OCI-LY3 (cell line): ENCODE data around the gene CCNE1.
"Not testable (repeated sequence)": the region's sequence is repeated elsewhere in the genome, so short reads cannot be mapped to it uniquely, and the experiment has no call there.

Experiments
- H2AFZ ChIP-seq: fragments of 200-600, 300-600 bp; shearing (Covaris generic); 2 replicates; pipeline ENCODE4 v1.6.0; 2014; ENCODE audit warnings: antibody characterized with exemption, low read depth, low read length
- H3K27ac ChIP-seq: fragments of 200-600, 300-600 bp; sonication (generic); 2 replicates; pipeline ENCODE4 v1.5.1; 2014; ENCODE audit warnings: mild to moderate bottlenecking, low read length, moderate library complexity, mixed read lengths
- H3K27me3 ChIP-seq: fragments of 200-600, 300-600 bp; sonication (generic); 2 replicates; pipeline ENCODE4 v1.6.1; 2014; ENCODE audit warnings: low read depth, low read length, mixed read lengths
- H3K36me3 ChIP-seq: fragments of 200-600, 300-600 bp; sonication (generic); replicated peaks from 2 replicates; pipeline ENCODE3; 2014; ENCODE audit warnings: low read depth, low read length, mixed read lengths
- H3K4me1 ChIP-seq: fragments of 300-600, 200-600 bp; sonication (generic); 2 replicates; pipeline ENCODE4 v1.6.1; 2014; ENCODE audit warnings: low read length, mixed read lengths
- H3K4me2 ChIP-seq: fragments of 200-600, 300-600 bp; sonication (generic); 2 replicates; pipeline ENCODE4 v1.6.1; 2014; ENCODE audit warnings: low read length, mixed read lengths
- H3K4me3 ChIP-seq: fragments of 300-600, 200-600 bp; sonication (generic); 2 replicates; pipeline ENCODE4 v1.5.1; 2014; ENCODE audit warnings: antibody characterized with exemption, mild to moderate bottlenecking, low read length, moderate library complexity
- H3K79me2 ChIP-seq: fragments of 300-600, 200-600 bp; shearing (Covaris generic); 2 replicates; pipeline ENCODE4 v1.6.1; 2014; ENCODE audit warnings: mild to moderate bottlenecking, low read length, mixed read lengths
- H3K9ac ChIP-seq: fragments of 300-600, 200-600 bp; shearing (Covaris generic); 2 replicates; pipeline ENCODE4 v1.6.0; 2014; ENCODE audit warnings: mild to moderate bottlenecking, low read length, moderate library complexity
- H3K9me3 ChIP-seq: fragments of 200-600, 300-600 bp; shearing (Covaris generic); 2 replicates; pipeline ENCODE4 v1.6.1; 2014; ENCODE audit warnings: low read length, mixed read lengths; ENCODE audit not compliant: insufficient read depth
- H4K20me1 ChIP-seq: fragments of 200-600, 300-600 bp; sonication (generic); 2 replicates; pipeline ENCODE4 v1.6.1; 2016; ENCODE audit warnings: low read length, mixed read lengths; ENCODE audit not compliant: insufficient read depth
- EZH2phosphoT487 ChIP-seq: fragments of 200-600 bp; shearing (Covaris generic); IDR thresholded peaks from 2 replicates; pipeline ENCODE4 v1.6.1; 2018; ENCODE audit warnings: antibody characterized with exemption, mixed run types, low read depth
- TF ChIP-seq, protein P1 (sequence below): fragments of 200-600, 300-600 bp; sonication (generic); IDR thresholded peaks from 2 replicates; pipeline ENCODE4 v1.5.1; 2014; ENCODE audit warnings: antibody characterized with exemption, low read length, low read depth

The CCNE1 gene

GRCh38 chr19:29800100-29800825 is 11.5 kb upstream of the CCNE1 start:
- no peak overlapping the region for H2AFZ ChIP-seq

GRCh38 chr19:29803951-29804350 is 7.8 kb upstream of the CCNE1 start:
- not testable (repeated sequence) for H3K4me2 ChIP-seq

More at GRCh38 chr19:29800100-29800825, 11.5 kb upstream of the CCNE1 start:
- no peak overlapping the region for H3K9ac ChIP-seq
- H3K27ac ChIP-seq: no peak overlapping the region
- H3K79me2 ChIP-seq: no peaks in the 10 kb centered on the region
- no peak overlapping the region for H3K4me2 ChIP-seq
- H3K4me3 ChIP-seq: no peak overlapping the region
- H3K27me3 ChIP-seq: 0 out of 2 replicates have a peak, but pooled peaks cover 3% of the 10 kb centered on the region
- H3K9me3 ChIP-seq: no peaks in the 10 kb centered on the region
- H3K4me1 ChIP-seq: peaks cover 7% of the 10 kb centered on the region
- no peaks in the 10 kb centered on the region for H3K36me3 ChIP-seq
- no peaks in the 10 kb centered on the region for H4K20me1 ChIP-seq
- TF ChIP-seq, protein P1, sequence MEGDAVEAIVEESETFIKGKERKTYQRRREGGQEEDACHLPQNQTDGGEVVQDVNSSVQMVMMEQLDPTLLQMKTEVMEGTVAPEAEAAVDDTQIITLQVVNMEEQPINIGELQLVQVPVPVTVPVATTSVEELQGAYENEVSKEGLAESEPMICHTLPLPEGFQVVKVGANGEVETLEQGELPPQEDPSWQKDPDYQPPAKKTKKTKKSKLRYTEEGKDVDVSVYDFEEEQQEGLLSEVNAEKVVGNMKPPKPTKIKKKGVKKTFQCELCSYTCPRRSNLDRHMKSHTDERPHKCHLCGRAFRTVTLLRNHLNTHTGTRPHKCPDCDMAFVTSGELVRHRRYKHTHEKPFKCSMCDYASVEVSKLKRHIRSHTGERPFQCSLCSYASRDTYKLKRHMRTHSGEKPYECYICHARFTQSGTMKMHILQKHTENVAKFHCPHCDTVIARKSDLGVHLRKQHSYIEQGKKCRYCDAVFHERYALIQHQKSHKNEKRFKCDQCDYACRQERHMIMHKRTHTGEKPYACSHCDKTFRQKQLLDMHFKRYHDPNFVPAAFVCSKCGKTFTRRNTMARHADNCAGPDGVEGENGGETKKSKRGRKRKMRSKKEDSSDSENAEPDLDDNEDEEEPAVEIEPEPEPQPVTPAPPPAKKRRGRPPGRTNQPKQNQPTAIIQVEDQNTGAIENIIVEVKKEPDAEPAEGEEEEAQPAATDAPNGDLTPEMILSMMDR: no peak
- TF ChIP-seq EZH2phosphoT487: no peak

DNA sequence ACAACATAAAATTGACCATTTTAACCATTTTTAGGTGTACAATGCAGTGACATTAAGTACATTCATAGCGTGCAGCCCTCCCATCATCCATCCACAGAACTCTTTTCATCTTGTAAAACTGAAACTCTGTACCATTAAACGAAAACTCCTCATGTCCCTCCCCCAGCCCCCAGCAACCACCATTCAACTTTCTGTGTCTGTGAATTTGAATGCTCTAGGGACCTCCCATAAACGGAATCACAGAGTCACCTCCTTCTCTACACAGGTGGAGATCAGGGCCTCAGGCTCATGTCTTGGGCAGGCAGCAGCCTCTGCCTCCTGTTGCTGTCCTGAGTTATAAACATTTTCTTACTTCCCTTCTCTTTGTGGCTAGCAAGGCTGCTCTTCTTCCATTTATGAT is 7.3 kb upstream of the CCNE1 start:
- no peak overlapping the region for H3K27ac ChIP-seq
- peaks cover 7% of the 10 kb centered on the region for H3K4me1 ChIP-seq
- TF ChIP-seq, protein P1: no peak
- TF ChIP-seq EZH2phosphoT487: no peak
- no peaks in the 10 kb centered on the region for H3K79me2 ChIP-seq
- peak overlapping the region; percentile 58; the same call in 1 of the 2 replicates for H2AFZ ChIP-seq
- no peaks in the 10 kb centered on the region for H3K27me3 ChIP-seq
- H3K36me3 ChIP-seq: no peaks in the 10 kb centered on the region
- H3K9me3 ChIP-seq: no peaks in the 10 kb centered on the region
- H3K9ac ChIP-seq: no peak overlapping the region
- no peaks in the 10 kb centered on the region for H4K20me1 ChIP-seq
- peak overlapping the region; percentile 33 for H3K4me2 ChIP-seq
- no peak overlapping the region for H3K4me3 ChIP-seq

More at GRCh38 chr19:29803951-29804350, 7.8 kb upstream of the CCNE1 start:
- not testable (repeated sequence) for H3K9me3 ChIP-seq, H3K4me1 ChIP-seq, H3K27me3 ChIP-seq, H3K27ac ChIP-seq, H3K9ac ChIP-seq, H3K36me3 ChIP-seq, H4K20me1 ChIP-seq, H2AFZ ChIP-seq, H3K79me2 ChIP-seq, H3K4me3 ChIP-seq

- TF ChIP-seq, protein P1: no peak
- TF ChIP-seq EZH2phosphoT487: no peak
- no peak overlapping the region for H2AFZ ChIP-seq
These were observed 6.5 kb upstream of the CCNE1 start for GRCh38 chr19:29805031-29805965.

More at GRCh38 chr19:29805031-29805965, 6.5 kb upstream of the CCNE1 start:
- no peaks in the 10 kb centered on the region for H3K79me2 ChIP-seq
- peaks cover 7% of the 10 kb centered on the region for H3K4me1 ChIP-seq
- H4K20me1 ChIP-seq: no peaks in the 10 kb centered on the region
- H3K36me3 ChIP-seq: no peaks in the 10 kb centered on the region
- H3K4me2 ChIP-seq: no peak overlapping the region
- H3K27me3 ChIP-seq: no peaks in the 10 kb centered on the region
- no peak overlapping the region for H3K9ac ChIP-seq
- no peaks in the 10 kb centered on the region for H3K9me3 ChIP-seq
- H3K4me3 ChIP-seq: no peak overlapping the region
- no peak overlapping the region for H3K27ac ChIP-seq
